NCI-H748 treated with DMSO at 0.1 percent for 48 hours (cell line): Measurements from ENCODE around the gene UNC5A.

Experiments used
- DNase-seq: peaks from one replicate; lab custom pipeline; 2025; lab: John Stamatoyannopoulos, UW

UNC5A gene

DNA sequence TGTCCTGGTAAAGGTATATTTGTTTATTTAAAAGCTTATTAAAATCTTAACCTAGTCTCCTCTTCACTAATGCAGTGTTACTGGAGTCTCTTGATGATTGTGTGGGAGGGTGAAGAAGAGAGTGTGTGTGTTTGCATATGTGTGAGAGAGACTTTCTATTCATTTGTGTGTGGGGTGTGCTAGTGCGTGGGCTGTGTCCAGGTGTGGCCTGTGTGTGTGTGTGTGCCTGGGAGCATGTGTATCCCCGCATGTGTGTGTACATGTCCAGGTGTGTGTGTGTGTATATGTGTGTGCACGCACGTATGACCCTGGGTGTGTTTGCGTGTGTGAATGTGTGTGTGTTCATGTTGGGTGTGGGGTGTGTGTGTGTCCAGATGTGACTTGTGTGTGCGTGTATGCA is 10.3 kb upstream of the UNC5A start:
- no peak for DNase-seq

DNA sequence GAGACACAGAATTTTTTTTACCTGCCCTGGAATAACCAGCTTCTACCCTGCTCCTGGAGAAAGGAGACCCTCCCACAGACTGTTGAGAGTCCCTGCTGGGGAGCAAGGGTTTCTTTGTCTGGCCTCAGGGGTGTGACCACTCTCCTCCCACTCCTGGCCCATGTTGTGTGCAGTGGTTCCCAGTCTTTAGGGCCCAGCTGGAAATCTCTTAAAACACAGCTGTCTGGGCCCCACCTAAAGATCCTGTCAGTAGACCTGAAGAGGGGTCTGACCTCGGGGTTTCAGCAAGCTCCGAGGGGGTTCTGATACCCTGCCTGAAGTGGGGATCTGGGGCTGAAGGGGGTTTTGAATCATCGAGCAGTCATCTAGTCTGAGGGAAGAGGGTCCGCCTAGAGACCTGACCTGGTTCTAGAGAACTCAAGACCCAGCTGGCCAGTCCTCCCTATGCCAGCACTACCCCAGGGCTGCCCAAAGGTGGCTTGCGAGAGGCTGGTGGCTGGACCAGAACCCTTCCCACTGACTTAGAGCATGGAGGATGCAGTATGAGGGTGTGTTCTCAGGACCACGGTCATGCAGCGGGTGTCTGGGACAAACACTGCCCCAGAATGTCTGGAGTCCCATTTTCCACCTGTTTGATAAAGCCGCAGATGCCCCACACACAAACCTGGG is 8.1 kb upstream of the UNC5A start:
- no peak for DNase-seq

DNA sequence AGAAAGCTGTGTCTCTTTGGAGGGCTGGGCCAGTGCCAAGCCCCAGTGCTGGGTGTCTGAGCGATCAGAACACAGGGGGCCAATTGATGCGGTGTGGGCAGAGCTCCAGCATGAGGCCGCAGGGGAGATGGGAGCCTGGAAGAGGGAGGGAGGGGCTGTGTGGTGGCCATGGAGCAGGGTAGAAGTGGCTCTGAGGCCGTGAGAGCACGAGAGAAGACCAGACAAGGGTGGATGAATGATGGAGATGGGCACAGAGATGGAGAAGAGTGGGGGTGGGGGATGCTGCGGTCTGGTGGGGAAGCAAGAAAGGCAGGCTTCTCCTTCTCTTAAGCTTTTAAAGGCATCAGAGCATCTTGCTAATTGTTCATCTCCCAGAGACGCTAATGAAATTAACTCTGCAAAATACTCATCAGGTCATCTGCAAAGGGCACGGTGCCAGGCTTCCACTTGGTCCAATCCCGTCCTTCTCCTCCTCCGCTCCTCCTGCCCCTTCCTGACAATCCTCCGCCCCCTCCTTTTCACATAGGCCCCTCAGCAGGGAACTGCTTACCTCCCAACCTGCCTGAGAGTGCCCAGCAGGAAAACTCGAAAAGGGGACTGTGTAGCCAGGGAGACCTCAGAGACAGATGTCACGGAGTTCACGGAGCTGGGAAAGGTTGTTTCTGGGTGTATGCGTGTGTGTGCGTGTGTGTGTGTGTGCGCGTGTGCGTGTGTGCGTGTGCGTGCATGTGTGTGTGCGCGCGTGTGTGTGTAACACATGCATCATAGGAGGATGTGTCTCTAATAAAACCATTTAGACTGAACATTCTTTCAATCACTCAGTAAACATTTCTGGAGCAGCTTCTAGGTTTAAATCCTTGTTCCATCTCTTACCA is 7.1 kb upstream of the UNC5A start:
- no peak for DNase-seq

DNA sequence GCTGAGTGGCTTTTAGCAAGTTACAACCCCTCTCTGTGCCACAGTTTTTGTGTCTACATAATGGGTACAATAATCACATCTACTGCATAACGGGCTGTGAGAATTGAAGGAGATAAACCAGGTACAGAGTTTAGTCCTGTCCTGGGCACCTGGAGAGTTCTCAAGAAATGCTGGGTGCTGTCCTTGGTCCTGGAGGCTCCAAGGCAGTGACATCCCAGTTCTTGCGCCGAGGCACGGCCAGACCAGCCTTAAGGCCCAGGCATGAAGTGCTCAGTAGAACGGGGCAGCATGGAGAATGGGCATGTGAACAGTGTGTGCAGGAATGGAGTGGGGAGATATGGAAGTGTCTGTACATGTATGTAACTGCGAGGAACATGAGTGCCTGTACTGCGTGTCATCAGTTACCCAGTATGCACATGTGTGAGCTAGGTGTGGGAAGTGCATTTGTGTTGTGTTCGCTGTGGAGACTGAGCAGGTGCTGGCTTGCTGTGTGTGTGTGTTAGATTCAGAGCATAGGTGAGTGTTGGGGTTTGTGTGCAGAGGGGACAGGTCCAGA is 6.3 kb upstream of the UNC5A start:
- DNase-seq, result no peak

DNA sequence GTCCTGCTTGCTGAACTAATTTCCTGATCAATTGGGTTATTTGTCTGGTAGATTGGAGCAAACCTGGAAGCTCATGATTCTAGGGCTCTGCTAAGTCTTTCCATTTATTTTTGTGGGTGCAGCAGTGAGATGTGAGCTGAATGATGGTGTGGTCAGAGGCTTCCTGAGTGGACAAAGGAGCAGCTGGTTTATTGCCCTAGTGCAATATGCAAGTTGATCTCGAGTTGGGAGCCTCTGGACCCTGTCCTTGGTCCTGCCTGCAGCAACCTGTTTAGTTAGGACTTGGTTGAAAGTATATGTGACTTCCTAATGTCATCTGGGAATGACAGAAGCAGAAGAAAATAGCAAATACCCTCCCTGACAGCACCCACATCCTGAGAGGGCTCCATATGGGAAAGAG is 4.2 kb upstream of the UNC5A start:
- DNase-seq, result no peak

DNA sequence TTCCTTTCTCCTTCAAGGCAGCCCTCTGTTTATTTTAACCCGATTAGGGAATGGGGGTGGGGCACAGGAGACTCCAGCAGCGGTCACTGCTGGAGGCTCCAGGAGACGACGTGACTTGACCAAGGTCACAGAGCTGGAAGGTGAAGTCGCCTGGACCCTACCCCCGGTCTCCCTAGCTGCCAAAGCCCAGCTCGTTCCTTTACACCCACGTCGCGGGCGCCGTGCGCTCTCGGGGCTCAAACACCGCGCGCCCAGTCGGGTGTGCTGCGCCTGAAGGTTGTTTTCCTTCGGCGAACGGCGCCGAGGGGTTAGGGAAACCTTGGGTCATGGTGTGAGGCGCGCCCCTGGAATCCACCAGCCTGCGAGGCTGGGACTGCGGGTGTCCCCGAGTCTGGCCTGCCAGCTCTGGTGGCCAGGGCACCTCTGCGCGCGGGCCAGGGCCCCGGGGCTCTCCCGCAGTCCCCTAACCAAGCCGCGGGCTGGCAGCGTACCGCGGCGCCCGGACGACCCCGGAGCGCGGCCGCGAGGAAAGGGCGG is 747 bp upstream of the UNC5A start:
- no peak for DNase-seq

DNA sequence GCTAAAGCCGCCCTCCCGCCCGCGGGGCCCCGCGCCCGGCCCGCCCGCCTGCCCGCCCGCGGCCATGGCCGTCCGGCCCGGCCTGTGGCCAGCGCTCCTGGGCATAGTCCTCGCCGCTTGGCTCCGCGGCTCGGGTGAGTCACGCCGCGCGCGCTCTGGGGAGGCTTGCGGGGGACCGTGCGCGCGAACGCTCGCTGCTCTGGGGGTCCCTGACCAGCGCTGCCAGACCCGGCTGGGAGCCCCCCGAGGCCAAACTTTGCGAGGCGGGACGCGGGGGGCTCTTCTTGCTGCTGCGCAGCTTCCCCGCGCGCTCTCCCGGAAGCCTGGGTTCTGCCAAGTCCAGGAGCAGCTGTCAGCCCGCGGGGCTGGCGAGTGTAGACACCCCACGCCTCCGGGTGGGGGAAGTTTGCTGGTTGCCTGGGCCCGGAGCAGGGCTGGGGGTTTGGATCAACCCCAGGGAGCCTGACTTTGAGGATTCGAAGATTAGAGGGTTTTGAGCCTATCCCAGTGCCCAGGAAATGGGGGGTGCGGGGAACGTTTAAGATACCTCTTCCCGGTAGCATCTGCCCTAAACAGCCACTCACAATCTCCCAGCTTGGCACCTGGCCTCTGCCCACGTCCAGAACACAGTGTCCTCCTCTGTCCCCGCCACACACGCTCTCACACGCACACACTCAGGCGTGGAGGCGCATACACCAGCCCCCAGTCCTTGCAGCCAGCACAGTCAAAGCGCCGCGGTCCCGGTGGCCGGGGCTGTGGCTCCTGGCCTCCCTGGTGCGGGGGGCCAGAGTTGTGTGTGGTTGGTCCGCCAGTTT is 535 bp downstream of the UNC5A start:
- no peak for DNase-seq

DNA sequence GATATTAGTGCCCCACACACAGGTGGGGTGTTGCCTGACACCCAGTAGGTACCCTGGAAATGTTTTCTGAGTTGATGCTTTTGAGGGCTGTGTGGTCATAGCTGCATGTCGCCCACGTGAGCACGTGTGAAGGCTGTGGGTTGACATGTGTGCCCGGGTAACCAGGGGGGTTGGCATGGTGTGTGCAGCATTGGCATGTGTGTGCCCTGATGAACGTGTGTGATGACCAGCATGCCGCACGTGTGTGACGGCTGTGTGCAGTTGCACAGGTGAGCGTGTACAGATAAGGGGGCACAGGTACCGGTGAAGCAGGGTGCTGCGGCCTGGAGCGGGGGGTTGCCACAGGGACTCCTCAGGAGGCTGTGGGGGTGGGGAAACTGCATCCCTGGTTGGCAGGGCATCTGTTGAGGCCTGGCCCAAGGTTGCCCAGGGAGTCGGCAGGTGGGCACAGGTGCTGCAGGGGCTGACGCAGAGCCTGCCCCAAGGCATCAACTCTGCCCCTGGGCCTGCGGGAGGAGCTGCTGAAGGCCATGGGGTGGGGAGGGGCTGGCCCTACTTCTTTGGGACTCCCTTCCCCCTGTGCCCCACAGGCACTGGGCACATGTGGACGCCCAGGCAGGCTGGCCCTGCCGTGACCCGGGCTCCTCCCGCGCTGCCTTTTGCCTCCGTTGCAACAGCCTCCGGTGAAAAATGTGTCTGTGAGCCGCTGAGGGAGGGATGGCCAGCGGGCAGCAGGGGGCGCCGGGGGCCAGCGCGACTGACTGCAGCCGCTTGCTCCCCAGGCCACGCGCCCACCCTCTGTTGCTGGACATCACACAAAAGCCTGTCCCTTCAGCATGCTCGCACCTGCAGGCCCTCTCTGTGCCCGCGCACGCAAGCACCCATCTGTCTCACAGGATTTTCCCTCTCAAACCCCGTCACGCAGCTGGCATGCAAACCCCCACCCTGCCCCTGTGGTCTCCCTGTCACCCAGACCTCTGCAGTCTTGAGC is 2.2 kb downstream of the UNC5A start:
- peak; percentile 12 for DNase-seq

DNA sequence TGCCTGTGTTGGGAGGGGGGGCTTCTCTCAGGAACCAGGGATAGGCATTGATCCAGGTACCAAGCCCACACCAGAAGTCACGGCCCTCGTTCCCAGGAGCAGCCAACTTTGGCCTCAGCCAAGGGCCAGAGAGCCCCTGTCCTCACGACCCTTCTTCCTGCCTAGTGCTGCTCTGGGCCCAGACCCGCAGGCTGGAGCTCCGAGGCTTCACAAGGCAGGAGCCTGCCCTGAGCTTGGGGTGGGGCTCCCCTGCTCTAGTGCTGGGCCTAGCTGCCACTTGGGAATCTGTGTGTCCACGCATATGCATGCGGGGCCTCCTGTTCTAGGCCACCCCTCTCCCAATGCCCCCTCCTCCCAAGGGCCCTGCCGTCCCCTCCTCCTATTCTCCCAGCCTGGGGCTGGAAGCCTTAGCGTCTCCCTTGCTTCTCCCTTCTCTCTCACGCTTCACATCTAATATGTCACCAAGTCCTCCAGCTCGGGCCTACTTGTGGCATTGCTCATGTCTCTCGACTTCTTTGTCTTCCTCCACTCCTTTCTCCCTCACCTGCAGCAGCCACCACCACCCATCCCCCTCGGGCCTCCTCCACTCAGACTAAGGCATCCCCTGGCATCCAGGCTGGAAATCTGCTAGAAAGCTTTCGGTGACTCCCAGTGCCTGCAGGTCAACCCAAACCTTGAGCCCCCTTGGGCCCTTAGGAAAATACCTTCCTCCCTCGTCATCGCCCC is 3.4 kb downstream of the UNC5A start:
- DNase-seq, result no peak

DNA sequence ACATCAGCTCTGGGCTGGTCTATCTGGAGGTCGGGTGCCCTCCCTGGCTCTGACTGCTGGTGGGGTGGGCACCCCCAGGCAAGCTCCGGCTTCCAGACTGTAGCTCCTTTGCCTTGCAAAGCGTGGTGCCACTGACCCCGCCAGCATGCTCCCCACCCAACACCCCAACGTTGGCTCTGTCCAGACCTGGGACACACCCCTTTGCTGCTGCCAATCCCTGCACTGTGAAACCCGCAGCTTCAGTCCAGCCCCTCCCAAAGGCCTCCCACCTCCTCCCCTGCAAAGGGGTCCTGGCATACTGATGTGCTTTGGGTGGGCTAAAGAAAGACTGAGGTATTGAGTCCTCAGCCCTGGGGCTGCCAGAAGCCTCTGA is 3.9 kb downstream of the UNC5A start:
- no peak for DNase-seq

DNA sequence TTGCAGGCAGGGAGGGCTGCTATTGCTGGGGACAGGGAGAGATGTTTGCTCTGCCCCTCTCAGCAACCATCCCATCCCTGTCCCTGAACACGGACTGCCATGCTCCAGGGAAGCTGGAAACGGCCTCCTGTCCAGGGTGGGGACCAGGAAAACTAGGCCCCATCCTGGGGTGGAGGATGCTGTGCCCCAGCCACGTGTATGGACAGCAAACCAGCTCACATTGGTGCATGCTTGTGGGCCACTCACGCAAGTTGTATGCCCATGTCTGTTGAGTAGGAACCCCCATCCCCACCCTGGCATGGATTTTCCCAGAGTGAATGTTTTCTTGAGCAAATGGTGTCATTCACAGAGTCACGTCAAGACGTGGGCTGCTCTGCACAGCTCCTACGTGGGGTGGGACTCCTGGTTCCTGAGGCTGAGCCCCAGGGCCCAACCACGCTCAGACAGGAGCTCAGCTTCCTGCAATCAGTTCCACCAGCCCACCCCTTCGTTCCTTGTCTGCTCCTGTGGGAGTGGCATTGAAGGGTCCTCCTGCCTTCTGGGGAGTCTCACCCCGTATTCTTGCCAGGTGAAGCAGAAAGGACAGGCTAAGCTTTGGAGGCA is 4.6 kb downstream of the UNC5A start:
- DNase-seq, result no peak

DNA sequence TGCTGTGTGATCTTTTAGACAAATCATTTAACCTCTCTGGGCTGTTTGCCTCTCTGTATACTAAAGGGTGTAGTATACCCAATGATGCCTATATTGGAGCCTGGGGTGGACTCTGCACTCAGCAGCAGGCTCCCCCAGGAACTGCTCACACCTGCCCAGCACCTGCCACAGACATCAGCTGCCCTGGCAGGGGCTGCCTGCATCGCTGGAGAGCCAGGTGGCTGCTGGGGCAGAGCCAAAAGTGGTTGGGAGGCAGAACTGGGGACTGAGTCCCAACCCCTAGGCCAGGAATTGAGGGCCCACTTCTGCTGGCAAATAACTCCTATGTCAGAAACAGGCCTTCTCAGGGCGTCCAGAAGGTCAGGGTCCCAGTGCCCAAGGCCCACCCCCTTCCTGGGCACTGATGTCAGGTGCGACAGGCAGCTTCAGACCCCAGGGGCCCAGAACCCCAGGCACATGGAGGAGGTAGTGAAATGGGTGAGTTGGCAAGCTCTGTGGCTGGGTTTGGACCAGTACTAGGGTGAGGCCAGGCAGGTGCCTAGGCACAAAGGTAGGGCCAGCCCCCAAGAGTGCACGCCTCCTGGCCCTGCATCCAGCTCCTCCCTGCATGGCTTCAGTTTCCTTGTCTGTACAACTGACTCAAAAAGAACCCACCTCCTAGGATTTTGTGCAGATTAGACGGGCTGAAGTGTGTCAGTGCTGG is 5.8 kb downstream of the UNC5A start:
- no peak for DNase-seq

DNA sequence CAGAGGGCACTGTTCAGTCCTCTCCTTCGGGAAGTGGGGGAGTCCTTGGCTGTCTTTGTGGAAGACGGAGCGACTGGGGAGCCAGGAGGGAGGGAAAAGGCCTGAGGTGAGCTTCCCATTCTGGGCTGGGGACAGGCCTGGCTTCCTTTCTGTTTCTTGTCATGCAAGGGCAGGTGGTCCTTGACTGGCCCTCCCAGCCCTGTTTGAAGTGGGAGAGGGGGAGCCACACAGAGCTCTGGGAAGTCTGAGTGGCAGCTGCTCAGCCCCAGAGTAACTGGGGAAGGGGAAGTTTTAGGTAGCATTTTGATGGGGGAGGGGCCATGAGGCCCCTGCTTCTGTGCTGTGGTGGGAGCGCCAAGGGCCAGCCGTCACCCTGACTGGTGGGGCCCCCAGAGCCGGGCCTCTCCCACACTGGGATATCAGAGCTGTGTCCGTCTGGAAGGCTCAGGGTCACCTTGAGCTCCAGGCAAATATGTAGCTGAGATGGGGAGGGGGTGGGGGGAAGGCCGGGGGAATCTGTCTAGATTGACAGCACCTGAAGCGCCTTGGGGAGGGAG is 6.5 kb downstream of the UNC5A start:
- no peak for DNase-seq

DNA sequence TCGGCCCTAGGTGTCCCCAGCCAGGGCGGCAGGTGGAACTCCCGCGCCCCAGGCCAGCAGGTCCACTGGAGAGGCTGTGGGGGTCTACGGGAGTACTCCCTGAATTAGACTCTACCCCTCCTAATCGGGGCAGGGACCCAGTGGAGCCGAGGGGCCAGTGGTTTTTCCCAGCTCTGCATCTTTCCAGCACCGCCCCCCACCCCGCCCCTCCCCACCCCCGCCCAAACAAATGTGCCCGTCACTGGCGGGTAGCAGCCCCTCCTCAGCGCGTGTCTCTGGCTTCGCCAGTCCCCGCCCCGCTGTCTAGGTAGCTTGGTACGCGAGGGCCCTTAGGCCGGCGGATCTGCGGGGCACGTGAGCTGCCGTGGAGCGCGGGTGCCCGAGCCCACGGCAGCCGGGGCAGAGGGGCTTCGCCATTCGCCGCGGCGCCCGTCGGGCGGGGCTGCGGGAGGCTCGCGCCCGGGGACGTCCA is 7.0 kb downstream of the UNC5A start:
- no peak for DNase-seq

DNA sequence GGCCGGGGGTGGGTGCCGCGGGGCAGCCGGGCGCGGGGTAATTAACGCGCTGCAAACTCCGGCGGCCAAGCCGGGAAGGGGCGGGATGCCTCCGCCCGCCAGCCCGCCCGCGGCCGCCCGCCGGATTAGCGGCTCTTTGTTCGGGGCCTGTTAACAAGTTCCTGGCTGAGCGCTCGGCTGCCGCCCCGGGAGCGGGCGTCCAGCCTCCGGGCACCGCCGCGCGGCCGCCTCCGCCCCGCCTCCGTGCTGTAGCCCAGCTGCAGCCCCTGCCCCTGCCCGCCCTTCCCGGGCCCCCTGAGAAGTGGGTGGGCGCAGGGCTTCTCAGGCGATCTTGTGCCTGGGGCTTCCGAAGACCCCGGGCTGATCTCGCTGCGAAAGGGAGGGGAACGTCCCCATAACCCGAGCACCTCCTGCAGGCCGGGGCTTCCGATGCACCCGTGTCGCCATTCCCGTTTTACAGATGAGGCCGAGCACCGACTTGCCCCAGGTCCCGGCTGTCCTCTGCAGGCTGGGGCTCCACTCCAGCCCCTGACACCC is 7.5 kb downstream of the UNC5A start:
- peak; percentile 36 for DNase-seq

DNA sequence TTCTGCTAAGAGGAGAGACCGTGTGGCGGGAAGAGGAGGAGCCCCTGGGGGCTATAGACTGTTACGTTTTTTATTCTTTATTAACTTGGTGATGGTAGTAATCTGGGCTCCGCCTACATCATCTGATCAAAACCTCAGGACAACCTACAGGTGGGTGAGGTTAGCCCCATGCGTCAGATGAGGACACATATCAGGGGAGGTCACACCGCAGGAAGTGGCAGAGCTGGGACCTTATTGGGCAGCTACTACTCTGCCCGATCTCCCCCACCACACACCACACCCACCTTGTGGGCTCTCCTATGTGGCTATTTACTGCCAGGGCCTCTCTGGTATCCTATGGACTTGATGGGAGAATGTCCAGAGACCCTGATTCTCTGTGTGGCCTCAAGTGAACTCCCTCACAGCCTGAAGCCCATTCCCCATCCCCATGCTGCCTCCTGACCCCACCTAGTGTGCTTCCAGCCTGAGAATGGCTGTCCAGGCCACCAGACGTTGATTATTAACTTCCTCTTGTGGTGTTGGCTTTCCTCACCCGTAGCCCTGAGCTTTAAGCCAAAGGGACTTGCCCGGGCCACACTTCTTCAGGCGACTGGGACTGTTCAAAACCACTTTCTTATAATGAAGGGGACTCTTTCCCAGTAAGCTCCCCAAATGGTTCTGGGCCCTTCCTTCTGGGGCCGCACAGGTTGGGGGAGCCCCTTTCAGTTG is 8.2 kb downstream of the UNC5A start:
- no peak for DNase-seq

DNA sequence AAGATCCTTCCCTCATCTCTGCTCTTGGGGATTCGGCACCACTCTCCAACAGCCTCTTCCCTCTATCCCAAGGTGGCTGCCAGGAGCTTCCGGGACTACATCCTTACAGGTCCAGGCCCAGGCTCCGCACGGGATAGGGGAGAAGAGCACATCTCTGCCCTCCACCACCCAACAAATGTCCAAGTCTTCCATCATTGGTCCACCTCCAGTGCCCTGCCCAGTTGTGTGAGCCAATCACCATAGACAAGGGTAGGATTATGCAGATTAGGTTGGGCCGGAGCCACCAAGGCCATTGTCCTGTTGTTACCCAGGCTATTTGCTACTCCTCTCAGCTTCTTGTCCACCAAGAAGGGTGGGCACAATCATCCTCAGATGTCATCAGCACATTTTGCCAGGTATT is 9.1 kb downstream of the UNC5A start:
- DNase-seq, result no peak

DNA sequence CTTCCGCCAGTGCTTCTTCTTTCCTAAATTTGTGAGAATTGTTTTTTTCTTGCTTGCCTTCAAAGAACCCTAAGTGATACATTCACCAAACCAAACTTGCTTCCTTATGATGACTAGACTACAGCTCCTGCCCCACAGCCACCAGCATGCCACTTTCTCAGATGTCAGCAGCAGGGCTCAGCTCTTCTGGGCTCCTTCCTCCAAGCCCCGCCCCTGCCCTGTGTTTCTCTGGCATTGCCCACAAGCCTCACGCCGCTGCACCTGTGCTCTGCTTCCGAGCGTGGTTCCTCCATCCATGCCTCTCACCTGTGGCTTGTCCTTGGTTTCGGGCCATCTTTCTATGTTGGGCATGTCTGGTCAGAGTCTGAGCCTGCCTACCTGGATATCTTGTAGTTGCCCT is 10.6 kb downstream of the UNC5A start:
- DNase-seq, result no peak
